Activated CD4-positive, alpha-beta T cell treated with anti-CD3 and anti-CD28 coated beads for 4 hours (primary cell): ENCODE measurements around the gene DUOX1.

Experiments
- DNase-seq, 2 donors: peaks; one replicate each; pipeline ENCODE4 v3.0.0-alpha.2; 2020

Gene DUOX1

DNA sequence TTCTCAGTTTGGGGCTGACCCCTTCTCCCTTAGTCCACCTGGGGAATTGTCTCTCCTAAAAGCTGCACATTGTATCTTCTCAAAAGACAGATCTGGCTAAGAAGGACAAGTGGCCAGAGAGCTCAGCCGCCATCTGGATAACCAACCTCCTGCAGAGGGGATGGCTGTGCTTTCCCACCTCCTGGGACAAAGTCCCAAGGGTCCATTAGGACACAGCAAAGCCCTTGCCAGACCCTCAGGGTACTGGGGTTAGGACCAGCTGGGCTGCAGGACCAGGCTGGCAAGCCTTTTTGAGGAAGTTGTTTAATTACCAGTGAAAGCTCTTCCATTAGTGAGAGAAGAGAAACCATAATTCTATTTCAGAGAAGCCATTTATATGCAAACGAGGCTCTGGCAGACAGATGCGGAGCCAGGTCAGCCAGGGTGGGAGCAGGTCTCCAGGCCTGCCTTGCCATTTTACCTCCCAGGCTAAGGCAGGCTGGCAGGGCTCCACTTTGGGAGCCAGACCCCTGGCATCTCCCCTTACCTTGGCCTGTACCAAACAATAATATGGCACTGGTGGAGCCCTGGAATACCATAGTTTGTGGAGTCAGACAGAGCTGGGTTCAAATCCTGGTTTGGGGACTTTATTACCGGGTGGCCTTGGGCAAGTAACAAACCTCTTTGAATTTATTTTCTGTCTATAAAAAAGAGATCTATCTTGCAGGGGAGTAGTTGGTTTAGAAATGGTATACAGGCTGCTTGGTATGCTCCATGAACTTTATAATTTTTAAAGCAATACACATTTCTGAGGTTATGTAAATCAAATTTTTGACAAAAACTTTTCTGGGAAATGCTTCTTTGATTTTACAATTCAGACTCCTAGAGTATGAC lies 40.0 kb downstream of the DUOX1 start:
- DNase-seq, result no peak

DNA sequence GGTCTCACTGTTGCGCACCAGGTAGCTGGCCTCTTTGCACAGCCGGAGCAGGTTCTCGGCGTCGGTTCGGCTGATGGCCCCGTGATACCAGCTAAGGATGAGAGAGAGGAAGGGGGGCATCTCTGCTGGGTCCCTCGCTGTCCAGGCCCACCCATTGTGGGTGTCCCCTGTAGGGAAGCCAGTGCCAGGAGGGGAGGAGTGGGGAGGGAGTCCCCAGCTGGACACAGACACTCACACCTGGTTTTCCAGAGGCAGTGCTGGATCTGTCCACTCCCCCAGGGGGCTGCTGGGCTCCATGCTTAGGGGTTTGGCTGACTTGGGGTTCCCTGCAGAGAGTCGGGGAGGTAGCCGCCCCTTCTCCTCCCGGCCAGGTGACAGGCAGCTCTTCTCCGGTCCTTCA lies 42.1 kb downstream of the DUOX1 start:
- DNase-seq, result no peak

DNA sequence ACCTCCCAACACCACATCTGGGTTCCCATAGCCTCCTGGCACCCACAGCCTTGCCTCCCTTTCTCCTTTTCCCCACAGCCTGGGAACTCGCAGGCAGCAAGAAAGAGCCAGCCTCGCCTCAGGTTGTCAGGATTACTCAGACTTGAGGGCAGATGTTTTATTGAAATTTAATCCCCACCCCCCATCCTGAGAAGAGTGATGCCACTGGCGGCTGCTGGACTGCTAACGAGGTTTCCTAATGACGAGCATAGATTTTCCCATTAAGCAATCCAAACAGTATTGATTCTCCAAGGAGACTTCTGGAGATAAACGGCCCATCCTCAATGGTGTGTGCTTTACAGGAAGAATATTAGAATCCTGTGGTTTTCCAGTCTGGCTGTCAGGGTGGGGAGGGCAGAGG lies 44.3 kb downstream of the DUOX1 start:
- no peak for DNase-seq

- no peak for DNase-seq
Measured at GRCh38 chr15:45174577-45174976, 44.8 kb downstream of the DUOX1 start.

- DNase-seq, result no peak
Measured at GRCh38 chr15:45177285-45177684, 47.5 kb downstream of the DUOX1 start.

GRCh38 chr15:45179221-45179985 lies 49.6 kb downstream of the DUOX1 start:
- peak; percentile 57 to 62 for DNase-seq

- DNase-seq, result no peak
Measured at GRCh38 chr15:45180201-45180600, 50.4 kb downstream of the DUOX1 start.

DNA sequence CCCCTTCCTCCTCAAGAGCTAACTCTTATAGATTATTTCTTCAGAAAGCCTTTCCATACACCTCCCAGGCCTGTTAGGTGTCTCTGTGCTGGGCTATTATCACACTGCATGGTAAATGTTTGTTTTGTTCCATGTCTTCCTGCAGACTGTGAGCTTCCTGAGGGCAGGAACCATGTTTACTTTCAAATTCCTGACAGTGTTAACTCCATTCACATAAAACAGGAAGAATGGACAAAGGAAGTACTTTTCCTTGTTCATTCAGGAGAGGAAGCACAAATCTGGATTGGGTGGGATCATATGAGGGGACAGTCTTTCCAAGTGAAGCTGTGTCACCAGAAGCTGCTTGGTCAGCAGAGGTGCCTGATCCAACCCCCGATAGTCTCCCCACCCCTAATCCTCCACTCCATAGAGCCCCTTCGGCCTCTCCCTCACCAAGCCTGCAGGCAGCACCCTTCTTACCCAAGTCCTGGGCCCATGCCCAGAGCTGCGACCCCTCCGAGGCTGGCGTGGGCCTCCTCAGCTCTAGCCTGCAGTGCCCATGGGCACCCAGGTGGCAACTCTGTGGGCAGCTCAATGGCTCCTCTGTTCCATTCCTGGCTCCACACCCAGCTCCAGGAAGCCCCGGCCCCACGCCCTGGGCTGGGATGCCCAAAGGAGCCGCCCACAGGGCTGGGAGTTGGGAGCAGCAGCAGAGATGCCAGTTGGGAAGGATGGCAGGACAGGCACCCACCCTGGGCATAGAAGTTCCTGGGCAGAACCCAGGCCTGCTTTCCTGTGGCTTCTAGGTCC lies 51.0 kb downstream of the DUOX1 start:
- DNase-seq, result no peak

- DNase-seq, result no peak
Measured at GRCh38 chr15:45181491-45182285, 51.9 kb downstream of the DUOX1 start.

DNA sequence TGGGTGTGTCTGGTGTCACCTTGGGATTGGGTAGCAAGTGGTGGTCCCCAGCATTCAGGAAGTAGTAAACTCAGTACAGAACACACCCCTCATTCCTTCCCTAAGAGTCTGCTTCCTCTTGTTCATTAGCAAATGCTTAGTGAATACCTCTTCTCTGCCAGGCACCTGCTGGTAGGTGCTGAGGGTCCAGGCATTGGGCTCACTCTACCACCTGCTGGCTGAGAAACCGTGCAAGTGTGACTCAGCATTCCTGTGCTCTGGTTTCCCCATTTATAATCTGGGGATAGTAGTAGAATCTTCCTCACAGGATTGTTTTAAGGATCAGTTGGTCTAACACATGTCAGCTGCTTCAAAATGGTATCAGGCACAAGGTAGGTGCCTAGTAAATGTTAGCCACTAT lies 53.2 kb downstream of the DUOX1 start:
- no peak for DNase-seq

DNA sequence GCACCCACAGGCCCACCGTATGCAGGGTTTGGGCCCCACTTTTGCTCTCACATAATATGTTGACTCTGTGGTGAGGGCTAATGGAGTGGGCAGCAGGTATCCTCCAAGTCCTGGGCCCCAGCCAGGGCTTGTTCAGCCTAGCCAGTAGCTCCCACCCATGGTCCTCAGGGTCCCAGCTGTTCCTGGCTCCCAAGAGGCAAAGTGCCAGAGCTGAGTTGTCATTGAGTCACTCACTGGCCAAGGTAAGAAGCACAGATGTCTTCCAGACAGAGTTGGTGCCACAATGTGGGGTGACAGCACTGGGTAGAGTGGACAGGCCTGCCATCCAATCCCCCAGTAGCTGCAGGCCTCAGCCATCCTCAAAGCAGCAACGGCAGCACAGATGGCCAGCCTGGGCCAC lies 53.7 kb downstream of the DUOX1 start:
- no peak for DNase-seq

GRCh38 chr15:45184562-45185041 lies 54.8 kb downstream of the DUOX1 start:
- no peak for DNase-seq

DNA sequence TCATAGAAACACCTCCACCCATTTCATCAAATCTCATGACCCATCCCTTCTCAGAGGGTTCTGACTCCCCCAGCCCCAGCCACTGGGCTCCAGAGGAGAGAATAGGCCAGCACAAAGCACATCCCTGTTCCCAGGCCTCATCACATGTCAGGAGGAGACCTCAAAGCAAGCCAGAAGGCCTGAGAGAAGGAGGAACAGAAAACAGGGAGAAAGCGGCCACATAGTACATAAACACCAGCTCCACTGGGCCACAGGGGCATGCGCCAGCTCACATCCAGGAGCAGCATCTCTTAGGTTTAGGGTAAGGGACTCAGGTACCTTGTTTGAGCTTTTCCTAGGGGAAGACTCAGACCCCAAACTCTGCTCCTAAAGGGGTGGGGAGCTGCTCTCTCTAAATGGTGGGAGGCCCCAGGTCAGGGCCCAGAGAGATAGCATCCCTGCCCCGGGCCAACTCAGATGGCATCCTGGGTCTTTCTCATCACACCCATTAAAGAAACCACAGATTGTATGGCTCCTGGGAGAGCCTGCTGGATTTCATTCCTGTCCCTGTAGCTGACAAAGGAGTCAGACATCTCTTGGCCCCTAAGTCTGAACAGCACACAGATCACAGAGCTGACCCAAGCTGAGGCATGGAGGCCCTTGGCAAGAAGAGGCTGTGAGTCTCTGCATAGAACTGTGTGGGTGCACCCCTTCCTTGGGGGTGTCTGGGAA lies 55.4 kb downstream of the DUOX1 start:
- no peak for DNase-seq

GRCh38 chr15:45185903-45186770 lies 56.3 kb downstream of the DUOX1 start:
- DNase-seq, result no peak

DNA sequence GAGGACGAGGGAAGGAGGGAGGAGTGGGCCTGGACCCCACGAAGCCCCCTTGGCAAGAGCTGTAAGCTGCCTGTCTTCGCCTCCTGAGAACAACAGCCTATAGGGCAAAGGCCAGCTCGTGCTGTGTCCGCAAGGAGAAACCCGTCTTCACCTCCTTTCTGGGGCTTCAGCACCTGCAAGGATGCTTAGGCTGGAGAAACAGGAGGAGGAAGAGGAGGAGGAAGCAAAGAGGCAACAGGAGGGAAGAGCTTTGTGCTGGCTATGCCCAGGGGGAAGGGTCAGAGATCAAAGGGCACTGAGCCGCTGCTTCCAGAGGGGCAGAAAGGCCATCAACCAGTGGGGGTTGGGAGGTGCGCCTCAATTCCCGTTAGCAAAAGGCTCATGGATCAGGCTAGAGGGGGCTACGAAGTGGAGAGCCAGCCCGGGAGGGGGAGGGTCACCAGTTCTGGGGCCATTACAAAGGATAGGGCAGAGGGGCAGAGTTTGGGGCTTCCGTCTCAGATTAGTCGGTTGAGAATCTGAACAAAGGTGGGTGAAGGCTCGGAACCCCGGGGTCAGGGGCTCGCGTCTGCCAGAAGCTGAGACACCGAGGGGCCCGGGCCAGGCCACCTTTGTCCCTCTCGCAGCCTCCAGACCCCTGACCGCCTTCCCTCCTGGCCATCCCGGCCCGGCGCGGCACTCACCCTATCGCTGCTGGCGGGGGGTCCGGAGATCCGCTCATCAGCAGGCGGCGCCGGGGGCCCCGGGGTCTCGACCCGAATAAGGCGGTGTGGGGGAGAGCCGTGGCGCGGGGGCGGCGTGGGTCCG lies 57.2 kb downstream of the DUOX1 start:
- peak in 1 of 2 donors; percentile 19 for DNase-seq

GRCh38 chr15:45187578-45187893 lies 57.7 kb downstream of the DUOX1 start:
- no peak for DNase-seq

- DNase-seq, result peak; percentile 85 to 90
Measured at GRCh38 chr15:45187894-45188830, 58.4 kb downstream of the DUOX1 start, which contains the start of gene SHF. Gene SHF, minus strand, starts transcription at chr15:45187966. Its CDS starts 15 bp downstream, at chr15:45187951.

DNA sequence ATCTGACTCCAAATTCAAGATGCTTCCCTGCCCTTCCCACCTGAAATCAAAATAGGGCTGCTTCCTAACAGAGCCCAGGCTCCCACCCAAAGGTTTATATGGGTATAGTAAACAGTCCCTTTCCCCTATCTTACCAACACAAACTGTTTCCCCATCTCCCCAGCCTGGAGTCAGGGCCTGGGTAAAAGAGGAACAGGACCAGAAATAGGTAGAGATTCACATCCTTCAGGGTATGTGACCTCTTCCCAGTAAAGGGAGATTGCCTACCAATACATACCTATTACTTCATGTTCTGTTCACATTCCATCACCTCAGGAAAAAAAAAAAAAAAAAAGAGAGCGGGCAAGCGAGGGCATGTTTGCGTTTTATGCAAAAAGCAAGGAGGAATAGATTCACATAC lies 67.7 kb downstream of the DUOX1 start:
- DNase-seq, result no peak
